GM10847 (cell line): ENCODE measurements around the gene AVPR1B.

ENCODE experiments used
- POLR2A ChIP-seq: IDR thresholded peaks from 2 replicates; pipeline ENCODE4 v1.6.1; 2011; ENCODE audit not compliant: insufficient read length; ENCODE audit errors: extremely low read depth

The AVPR1B gene

GRCh38 chr1:206117151-206117948, at the start of gene AVPR1B:
Gene AVPR1B (minus strand): TSS chr1:206117388. CDS start chr1:206116890, 498 bp downstream.
- TF ChIP-seq POLR2A: no peak

- TF ChIP-seq POLR2A: no peak
These were observed 28.6 kb upstream of the AVPR1B start for GRCh38 chr1:206145771-206146290.

GRCh38 chr1:206144605-206145004, 27.4 kb upstream of the AVPR1B start:
- TF ChIP-seq POLR2A: no peak

- TF ChIP-seq POLR2A: no peak
These were observed 26.5 kb upstream of the AVPR1B start for GRCh38 chr1:206143537-206144172.

- no peak for TF ChIP-seq POLR2A
These were observed 25.6 kb upstream of the AVPR1B start for GRCh38 chr1:206142770-206143169.

GRCh38 chr1:206142011-206142410, 24.8 kb upstream of the AVPR1B start:
- TF ChIP-seq POLR2A: no peak

- no peak for TF ChIP-seq POLR2A
These were observed 19.1 kb upstream of the AVPR1B start for GRCh38 chr1:206136241-206136640.

- no peak for TF ChIP-seq POLR2A
These were observed 18.1 kb upstream of the AVPR1B start for GRCh38 chr1:206135248-206135647.

- no peak for TF ChIP-seq POLR2A
These were observed 16.7 kb upstream of the AVPR1B start for GRCh38 chr1:206133751-206134415.

GRCh38 chr1:206131037-206131436, 13.8 kb upstream of the AVPR1B start:
- TF ChIP-seq POLR2A: no peak

GRCh38 chr1:206128196-206128595, 11.0 kb upstream of the AVPR1B start:
- no peak for TF ChIP-seq POLR2A

GRCh38 chr1:206127336-206127735, 10.1 kb upstream of the AVPR1B start:
- no peak for TF ChIP-seq POLR2A

- no peak for TF ChIP-seq POLR2A
These were observed 8.2 kb upstream of the AVPR1B start for GRCh38 chr1:206125346-206125745.

- no peak for TF ChIP-seq POLR2A
These were observed 5.5 kb upstream of the AVPR1B start for GRCh38 chr1:206122686-206123085.

GRCh38 chr1:206121269-206121668, 4.1 kb upstream of the AVPR1B start:
- no peak for TF ChIP-seq POLR2A

- TF ChIP-seq POLR2A: no peak
These were observed 3.2 kb upstream of the AVPR1B start for GRCh38 chr1:206120406-206120805.
